ENCODE measurements around the gene RRAS. TPM values are rescaled to one million over a fixed set of nuclear protein-coding genes. Genes with fewer than 3 reads are reported as not detected.

The RRAS gene
- total RNA-seq, 1 experiment from 2014 or later = 55.9 TPM

DNA sequence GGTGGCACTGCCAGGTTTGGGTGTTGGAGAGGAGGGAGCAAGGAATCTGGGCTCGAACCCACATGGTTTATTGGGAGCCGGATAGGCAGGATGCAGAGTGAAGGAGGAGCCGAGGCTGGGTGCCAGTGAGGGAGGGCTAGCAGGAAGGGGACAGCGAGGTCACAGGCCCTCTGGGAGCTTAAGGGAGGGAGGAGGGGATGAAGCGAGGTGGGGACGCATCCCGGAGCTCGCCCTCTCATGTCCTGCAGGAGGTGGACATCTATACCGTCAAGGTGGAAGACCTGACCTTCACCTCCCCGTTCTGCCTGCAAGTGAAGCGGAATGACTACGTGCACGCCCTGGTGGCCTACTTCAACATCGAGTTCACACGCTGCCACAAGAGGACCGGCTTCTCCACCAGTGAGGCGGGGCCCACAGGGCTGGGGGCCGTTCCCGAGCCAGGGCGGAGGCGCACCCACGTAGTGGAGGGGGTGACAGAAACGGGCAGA lies 45.9 kb upstream of the RRAS start:
- peaks cover 2 to 23% of the 10 kb centered on the region in 2 experiments for H3K4me1 ChIP-seq (ENCODE audit: control insufficient read depth in 1 of 2, insufficient read depth in 2 of 2, low read length in 2 of 2)
- ChIA-PET CTCF (no interaction called here), POLR2A (no interaction called here), RAD21 (ENCODE audit: low non-redundant PET in 1 of 2, low total read pairs in 2 of 2, uncharacterized antibody in 2 of 2, unreplicated experiment in 2 of 2) (no interaction called here)
- no peak overlapping the region for H3K4me2 ChIP-seq (ENCODE audit: low read length)
- H3K27ac ChIP-seq (ENCODE audit: low read depth, low read length) = no peak overlapping the region
- H3K9me3 ChIP-seq (ENCODE audit: control insufficient read depth in 1 of 2, insufficient read depth in 1 of 2, low read depth in 1 of 2, low read length in 2 of 2) = no peaks in the 10 kb centered on the region
- peaks cover 49% of the 10 kb centered on the region for H3K79me2 ChIP-seq (ENCODE audit: insufficient read depth, low read length)
- H4K20me1 ChIP-seq (ENCODE audit: insufficient read depth) = peaks cover 23% of the 10 kb centered on the region; the same call in 1 of the 2 replicates
- no TSS peak for BruUV-seq (replicated peaks)
- H3K36me3 ChIP-seq (ENCODE audit: control insufficient read depth in 1 of 2, insufficient read depth in 2 of 2, low read length in 2 of 2) = peaks cover 43 to 56% of the 10 kb centered on the region in 2 experiments
- intact Hi-C loops (cut with micrococcal nuclease) = no loop called here
- H3K27me3 ChIP-seq (ENCODE audit: insufficient read depth, low read length) = no peaks in the 10 kb centered on the region
- no peak for DNase-seq (ENCODE audit: low read depth, low spot score)
- no peak overlapping the region for H3K4me3 ChIP-seq (replicated peaks in 1 of 2; ENCODE audit: low read depth in 1 of 2, low read length in 2 of 2)
- no peak for TF ChIP-seq SRF (IDR thresholded peaks at IDR 0.05; ENCODE audit: low read depth)
- TF ChIP-seq, protein P1, sequence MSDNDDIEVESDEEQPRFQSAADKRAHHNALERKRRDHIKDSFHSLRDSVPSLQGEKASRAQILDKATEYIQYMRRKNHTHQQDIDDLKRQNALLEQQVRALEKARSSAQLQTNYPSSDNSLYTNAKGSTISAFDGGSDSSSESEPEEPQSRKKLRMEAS (IDR thresholded peaks at IDR 0.05) = no peak
- TF ChIP-seq TCF7L2 (IDR thresholded peaks at IDR 0.05; ENCODE audit: borderline replicate concordance, extremely low read depth, insufficient read depth, insufficient read length) = no peak
- TF ChIP-seq YY1 (IDR thresholded peaks at IDR 0.05; ENCODE audit: extremely low read depth, insufficient replicate concordance, low read depth, low read length) = no peak
- TF ChIP-seq ZFX (IDR thresholded peaks at IDR 0.05) = no peak
- no peak for TF ChIP-seq SP1 (IDR thresholded peaks at IDR 0.05; ENCODE audit: low read depth)
- TF ChIP-seq CEBPB (IDR thresholded peaks at IDR 0.05; ENCODE audit: low read depth) = no peak
- no peak for TF ChIP-seq REST (IDR thresholded peaks at IDR 0.05; ENCODE audit: low read depth)
- no peak for TF ChIP-seq EGR1 (IDR thresholded peaks at IDR 0.05; ENCODE audit: low read depth)
- TF ChIP-seq SIN3A (IDR thresholded peaks at IDR 0.05; ENCODE audit: low read depth) = no peak
- no peaks in the 10 kb centered on the region for H3K9me2 ChIP-seq (ENCODE audit: insufficient read depth)
- H3K9ac ChIP-seq (ENCODE audit: low read length) = no peak overlapping the region
- no peak overlapping the region for H2AFZ ChIP-seq (ENCODE audit: low read depth, low read length, poor library complexity, severe bottlenecking)
- no peak for ATAC-seq

All from HCT116 (cell line).